Upper lobe of left lung (tissue), 4 donors: ENCODE results near the gene ZNF205.

Source experiments
- CTCF ChIP-seq, 6 experiments: fragments of 450-650 bp in 4 of 6; fragments of 200-600 bp in 2 of 6; sonication (generic) in 2 of 6; IDR thresholded peaks; one replicate each; pipeline ENCODE4 v1.5.1; 2016 to 2019; ENCODE audit warnings: antibody characterized with exemption in 6 of 6
- EP300 ChIP-seq, 4 donors: sonication (generic); formaldehyde crosslinking; IDR thresholded peaks; one replicate each; pipeline ENCODE4 v1.5.1; 2017; ENCODE audit warnings: antibody characterized with exemption in 4 of 4, control low read depth in 2 of 4
- POLR2A ChIP-seq, 4 donors: fragments of 450-650 bp; IDR thresholded peaks; one replicate each; pipeline ENCODE4 v1.5.1; 2016 to 2017; ENCODE audit warnings: antibody characterized with exemption in 4 of 4, mild to moderate bottlenecking in 2 of 4

GRCh38 chr16:3142327-3142726 is 29.9 kb downstream of the ZNF205 start:
- TF ChIP-seq CTCF (IDR thresholded peaks at IDR 0.05) (no peak), POLR2A (IDR thresholded peaks at IDR 0.05) (no peak), EP300 (IDR thresholded peaks at IDR 0.05) (no peak)
